ENCODE results near the gene NCOA5.

Gene NCOA5

DNA sequence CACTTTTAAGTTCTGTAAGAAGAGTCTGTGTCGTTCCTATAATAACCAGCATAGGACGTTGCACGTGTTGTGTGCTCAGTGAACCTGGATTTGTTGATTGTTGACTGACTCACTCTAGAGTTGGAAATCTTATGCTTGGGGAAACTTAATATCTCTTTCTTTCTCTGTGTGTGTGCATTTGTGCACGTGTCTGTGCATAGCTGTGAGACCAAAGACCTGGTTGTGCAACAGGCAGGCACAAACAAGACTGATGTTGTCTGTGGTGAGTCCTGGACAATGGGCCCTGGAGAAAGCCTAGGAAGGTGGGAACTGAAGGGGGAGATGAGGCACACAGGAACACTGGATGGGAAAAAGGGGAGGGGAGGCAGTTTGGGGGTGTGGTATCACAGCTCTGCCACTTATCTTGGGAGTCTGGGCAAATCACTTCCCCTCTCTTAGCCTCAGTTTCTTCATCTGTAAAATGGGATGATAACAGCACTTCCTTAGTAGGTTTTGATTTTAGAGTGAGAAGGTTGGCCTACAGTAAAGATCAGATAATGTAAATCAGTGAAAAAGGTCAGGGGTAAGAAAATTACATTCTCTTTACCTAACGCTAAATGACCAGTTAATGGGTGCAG is 36.8 kb upstream of the NCOA5 start:
- no peak overlapping the region for H3K27ac ChIP-seq

GRCh38 chr20:46123482-46124245 is 33.9 kb upstream of the NCOA5 start:
- TF ChIP-seq, protein P1, sequence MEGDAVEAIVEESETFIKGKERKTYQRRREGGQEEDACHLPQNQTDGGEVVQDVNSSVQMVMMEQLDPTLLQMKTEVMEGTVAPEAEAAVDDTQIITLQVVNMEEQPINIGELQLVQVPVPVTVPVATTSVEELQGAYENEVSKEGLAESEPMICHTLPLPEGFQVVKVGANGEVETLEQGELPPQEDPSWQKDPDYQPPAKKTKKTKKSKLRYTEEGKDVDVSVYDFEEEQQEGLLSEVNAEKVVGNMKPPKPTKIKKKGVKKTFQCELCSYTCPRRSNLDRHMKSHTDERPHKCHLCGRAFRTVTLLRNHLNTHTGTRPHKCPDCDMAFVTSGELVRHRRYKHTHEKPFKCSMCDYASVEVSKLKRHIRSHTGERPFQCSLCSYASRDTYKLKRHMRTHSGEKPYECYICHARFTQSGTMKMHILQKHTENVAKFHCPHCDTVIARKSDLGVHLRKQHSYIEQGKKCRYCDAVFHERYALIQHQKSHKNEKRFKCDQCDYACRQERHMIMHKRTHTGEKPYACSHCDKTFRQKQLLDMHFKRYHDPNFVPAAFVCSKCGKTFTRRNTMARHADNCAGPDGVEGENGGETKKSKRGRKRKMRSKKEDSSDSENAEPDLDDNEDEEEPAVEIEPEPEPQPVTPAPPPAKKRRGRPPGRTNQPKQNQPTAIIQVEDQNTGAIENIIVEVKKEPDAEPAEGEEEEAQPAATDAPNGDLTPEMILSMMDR (IDR thresholded peaks at IDR 0.05) = no peak
- no peak for TF ChIP-seq ZFX (IDR thresholded peaks at IDR 0.05; ENCODE audit: borderline replicate concordance)
- H3K27ac ChIP-seq = no peak overlapping the region

More for the DNA sequence above, 36.8 kb upstream of the NCOA5 start:
- no peak for TF ChIP-seq ZFX (IDR thresholded peaks at IDR 0.05; ENCODE audit: borderline replicate concordance)
- TF ChIP-seq, protein P1 (IDR thresholded peaks at IDR 0.05) = no peak

- TF ChIP-seq, protein P1 (IDR thresholded peaks at IDR 0.05) = no peak
- TF ChIP-seq ZFX (IDR thresholded peaks at IDR 0.05; ENCODE audit: borderline replicate concordance) = no peak
- no peak overlapping the region for H3K27ac ChIP-seq
Measured at GRCh38 chr20:46122516-46123481, 33.0 kb upstream of the NCOA5 start.

- H3K27ac ChIP-seq = no peak overlapping the region
- TF ChIP-seq ZFX (IDR thresholded peaks at IDR 0.05; ENCODE audit: borderline replicate concordance) = no peak
- TF ChIP-seq, protein P1 (IDR thresholded peaks at IDR 0.05) = no peak
Measured at GRCh38 chr20:46122071-46122470, 32.3 kb upstream of the NCOA5 start.

DNA sequence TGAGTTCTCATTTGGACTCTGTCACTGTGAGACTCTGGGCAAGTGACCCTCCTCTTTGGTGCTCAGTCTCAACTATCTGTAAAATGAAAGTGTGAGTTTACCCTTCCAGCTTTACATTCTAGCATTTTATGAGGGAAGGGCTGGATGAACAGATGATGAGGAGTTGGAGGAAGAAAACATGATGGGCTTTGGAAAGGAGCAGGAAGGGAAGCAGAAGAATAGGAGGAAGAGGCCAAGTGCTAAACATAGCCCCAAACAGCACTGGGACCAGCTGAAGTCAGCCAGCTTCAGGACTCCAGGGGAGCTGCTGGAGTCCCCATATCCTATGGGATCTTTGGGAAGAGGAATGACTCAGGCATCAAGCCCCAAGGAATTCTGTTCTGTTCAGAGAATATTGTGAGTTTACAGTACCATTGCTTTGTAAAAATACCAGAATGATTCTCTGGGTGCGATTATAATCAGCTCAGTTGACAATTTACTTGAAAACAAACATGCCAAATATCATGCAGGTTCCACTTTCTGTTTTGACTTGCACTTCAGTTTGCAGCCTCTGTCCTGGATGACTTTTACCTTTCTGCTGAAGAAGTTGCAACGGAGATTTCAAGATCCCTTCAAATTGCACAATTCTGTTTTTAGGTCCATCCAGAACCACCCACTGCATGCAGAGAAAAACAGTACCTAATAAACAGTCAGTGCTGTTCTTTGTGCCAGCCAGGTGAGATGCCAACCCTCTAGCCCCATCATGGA is 31.6 kb upstream of the NCOA5 start:
- TF ChIP-seq ZFX (IDR thresholded peaks at IDR 0.05; ENCODE audit: borderline replicate concordance) = no peak
- TF ChIP-seq, protein P1 (IDR thresholded peaks at IDR 0.05) = no peak

GRCh38 chr20:46120136-46120535 is 30.4 kb upstream of the NCOA5 start:
- TF ChIP-seq, protein P1 (IDR thresholded peaks at IDR 0.05) = no peak
- no peak for TF ChIP-seq ZFX (IDR thresholded peaks at IDR 0.05; ENCODE audit: borderline replicate concordance)
- no peak overlapping the region for H3K27ac ChIP-seq

More for the DNA sequence above, 31.6 kb upstream of the NCOA5 start:
- no peak overlapping the region for H3K27ac ChIP-seq
